ENCODE data around the gene ARSG. TPM values are rescaled to one million over a fixed set of nuclear protein-coding genes. Genes with fewer than 3 reads are reported as not detected.

Gene ARSG
- total and polyA plus RNA-seq, 2 of the 13 experiments (the other 11 are each of a cell fraction or from before 2014, with no cell fraction given) = 3.7 to 15.2 TPM

DNA sequence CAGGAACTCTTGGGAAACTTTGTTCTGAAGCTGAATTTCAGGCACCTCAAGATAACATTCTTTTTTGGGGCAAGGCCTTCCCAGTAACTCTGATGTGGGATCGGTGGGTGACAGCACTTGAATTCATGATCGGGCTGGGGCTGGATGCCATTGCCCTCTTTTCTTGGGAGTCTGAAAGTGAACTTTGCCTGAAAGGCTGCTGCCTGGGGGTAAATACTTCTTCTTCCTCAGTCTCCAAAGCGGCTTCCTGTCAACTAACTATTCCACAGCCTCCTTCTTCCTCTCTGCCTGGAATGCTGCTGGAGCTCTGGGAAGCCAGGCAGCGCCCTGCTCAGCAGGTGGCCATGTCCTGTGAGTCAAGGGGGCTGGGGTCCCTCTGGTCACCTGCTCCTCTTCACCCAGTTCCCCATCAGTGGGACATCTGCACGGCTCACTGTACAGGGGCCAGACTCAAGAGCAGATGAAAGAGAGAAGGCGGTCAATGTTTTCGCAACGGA lies 86.5 kb downstream of the ARSG start (continued):
- TF ChIP-seq JARID2 (CRISPR knock-in tag; IDR thresholded peaks at IDR 0.05; ENCODE audit: insufficient replicate concordance) = no peak
- TF ChIP-seq POLR2A (IDR thresholded peaks at IDR 0.05; ENCODE audit: insufficient read depth in 1 of 2, low read depth in 2 of 2, low read length in 2 of 2) = peak in 1 of 2 experiments; percentile 57; a peak in 3 of 4 replicates
- TF ChIP-seq KDM1A (CRISPR knock-in tag; IDR thresholded peaks at IDR 0.05) = no peak
- TF ChIP-seq ZNF839 (CRISPR knock-in tag; IDR thresholded peaks at IDR 0.05; ENCODE audit: borderline replicate concordance) = 0 out of 2 replicates have a peak, but pooled peaks have one; percentile 28
- TF ChIP-seq SNRNP70 (IDR thresholded peaks at IDR 0.05; ENCODE audit: low read depth, low read length) = no peak
- TF ChIP-seq, protein P1, sequence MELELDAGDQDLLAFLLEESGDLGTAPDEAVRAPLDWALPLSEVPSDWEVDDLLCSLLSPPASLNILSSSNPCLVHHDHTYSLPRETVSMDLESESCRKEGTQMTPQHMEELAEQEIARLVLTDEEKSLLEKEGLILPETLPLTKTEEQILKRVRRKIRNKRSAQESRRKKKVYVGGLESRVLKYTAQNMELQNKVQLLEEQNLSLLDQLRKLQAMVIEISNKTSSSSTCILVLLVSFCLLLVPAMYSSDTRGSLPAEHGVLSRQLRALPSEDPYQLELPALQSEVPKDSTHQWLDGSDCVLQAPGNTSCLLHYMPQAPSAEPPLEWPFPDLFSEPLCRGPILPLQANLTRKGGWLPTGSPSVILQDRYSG (CRISPR knock-in tag; IDR thresholded peaks at IDR 0.05) = no peak; the same call in 1 of the 2 replicates
- TF ChIP-seq ELF1 (CRISPR knock-in tag; IDR thresholded peaks at IDR 0.05) = peak; percentile 27
- TF ChIP-seq, protein P2, sequence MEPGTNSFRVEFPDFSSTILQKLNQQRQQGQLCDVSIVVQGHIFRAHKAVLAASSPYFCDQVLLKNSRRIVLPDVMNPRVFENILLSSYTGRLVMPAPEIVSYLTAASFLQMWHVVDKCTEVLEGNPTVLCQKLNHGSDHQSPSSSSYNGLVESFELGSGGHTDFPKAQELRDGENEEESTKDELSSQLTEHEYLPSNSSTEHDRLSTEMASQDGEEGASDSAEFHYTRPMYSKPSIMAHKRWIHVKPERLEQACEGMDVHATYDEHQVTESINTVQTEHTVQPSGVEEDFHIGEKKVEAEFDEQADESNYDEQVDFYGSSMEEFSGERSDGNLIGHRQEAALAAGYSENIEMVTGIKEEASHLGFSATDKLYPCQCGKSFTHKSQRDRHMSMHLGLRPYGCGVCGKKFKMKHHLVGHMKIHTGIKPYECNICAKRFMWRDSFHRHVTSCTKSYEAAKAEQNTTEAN (CRISPR knock-in tag; conservative IDR thresholded peaks at IDR 0.05) = 0 out of 2 replicates have a peak, but pooled peaks have one; percentile 22
- TF ChIP-seq ADNP (CRISPR knock-in tag; IDR thresholded peaks at IDR 0.05) = no peak
- TF ChIP-seq, protein P3, sequence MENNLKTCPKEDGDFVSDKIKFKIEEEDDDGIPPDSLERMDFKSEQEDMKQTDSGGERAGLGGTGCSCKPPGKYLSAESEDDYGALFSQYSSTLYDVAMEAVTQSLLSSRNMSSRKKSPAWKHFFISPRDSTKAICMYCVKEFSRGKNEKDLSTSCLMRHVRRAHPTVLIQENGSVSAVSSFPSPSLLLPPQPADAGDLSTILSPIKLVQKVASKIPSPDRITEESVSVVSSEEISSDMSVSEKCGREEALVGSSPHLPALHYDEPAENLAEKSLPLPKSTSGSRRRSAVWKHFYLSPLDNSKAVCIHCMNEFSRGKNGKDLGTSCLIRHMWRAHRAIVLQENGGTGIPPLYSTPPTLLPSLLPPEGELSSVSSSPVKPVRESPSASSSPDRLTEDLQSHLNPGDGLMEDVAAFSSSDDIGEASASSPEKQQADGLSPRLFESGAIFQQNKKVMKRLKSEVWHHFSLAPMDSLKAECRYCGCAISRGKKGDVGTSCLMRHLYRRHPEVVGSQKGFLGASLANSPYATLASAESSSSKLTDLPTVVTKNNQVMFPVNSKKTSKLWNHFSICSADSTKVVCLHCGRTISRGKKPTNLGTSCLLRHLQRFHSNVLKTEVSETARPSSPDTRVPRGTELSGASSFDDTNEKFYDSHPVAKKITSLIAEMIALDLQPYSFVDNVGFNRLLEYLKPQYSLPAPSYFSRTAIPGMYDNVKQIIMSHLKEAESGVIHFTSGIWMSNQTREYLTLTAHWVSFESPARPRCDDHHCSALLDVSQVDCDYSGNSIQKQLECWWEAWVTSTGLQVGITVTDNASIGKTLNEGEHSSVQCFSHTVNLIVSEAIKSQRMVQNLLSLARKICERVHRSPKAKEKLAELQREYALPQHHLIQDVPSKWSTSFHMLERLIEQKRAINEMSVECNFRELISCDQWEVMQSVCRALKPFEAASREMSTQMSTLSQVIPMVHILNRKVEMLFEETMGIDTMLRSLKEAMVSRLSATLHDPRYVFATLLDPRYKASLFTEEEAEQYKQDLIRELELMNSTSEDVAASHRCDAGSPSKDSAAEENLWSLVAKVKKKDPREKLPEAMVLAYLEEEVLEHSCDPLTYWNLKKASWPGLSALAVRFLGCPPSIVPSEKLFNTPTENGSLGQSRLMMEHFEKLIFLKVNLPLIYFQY (CRISPR knock-in tag; IDR thresholded peaks at IDR 0.05; ENCODE audit: borderline replicate concordance) = no peak
- TF ChIP-seq LCORL (IDR thresholded peaks at IDR 0.05) = no peak
- no peak for TF ChIP-seq LCORL (CRISPR knock-in tag; IDR thresholded peaks at IDR 0.05)
- TF ChIP-seq, protein P4, sequence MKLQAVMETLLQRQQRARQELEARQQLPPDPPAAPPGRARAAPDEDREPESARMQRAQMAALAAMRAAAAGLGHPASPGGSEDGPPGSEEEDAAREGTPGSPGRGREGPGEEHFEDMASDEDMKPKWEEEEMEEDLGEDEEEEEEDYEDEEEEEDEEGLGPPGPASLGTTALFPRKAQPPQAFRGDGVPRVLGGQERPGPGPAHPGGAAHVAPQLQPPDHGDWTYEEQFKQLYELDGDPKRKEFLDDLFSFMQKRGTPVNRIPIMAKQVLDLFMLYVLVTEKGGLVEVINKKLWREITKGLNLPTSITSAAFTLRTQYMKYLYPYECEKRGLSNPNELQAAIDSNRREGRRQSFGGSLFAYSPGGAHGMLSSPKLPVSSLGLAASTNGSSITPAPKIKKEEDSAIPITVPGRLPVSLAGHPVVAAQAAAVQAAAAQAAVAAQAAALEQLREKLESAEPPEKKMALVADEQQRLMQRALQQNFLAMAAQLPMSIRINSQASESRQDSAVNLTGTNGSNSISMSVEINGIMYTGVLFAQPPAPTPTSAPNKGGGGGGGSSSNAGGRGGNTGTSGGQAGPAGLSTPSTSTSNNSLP (IDR thresholded peaks at IDR 0.05; ENCODE audit: low read depth, low read length) = no peak
- TF ChIP-seq ZBTB8A (CRISPR knock-in tag; IDR thresholded peaks at IDR 0.05; ENCODE audit: borderline replicate concordance, low read depth) = no peak
- peak; percentile 92 for TF ChIP-seq ZBTB7A (CRISPR knock-in tag; IDR thresholded peaks at IDR 0.05)
- TF ChIP-seq, protein P5, sequence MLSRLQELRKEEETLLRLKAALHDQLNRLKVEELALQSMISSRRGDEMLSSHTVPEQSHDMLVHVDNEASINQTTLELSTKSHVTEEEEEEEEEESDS (CRISPR knock-in tag; IDR thresholded peaks at IDR 0.05; ENCODE audit: borderline replicate concordance) = no peak
- TF ChIP-seq MYNN (CRISPR knock-in tag; IDR thresholded peaks at IDR 0.05; ENCODE audit: low read depth) = no peak; the same call in 1 of the 2 replicates
- TF ChIP-seq SPEN (CRISPR knock-in tag; IDR thresholded peaks at IDR 0.05; ENCODE audit: low read depth) = no peak
- TF ChIP-seq TEAD3 (CRISPR knock-in tag; optimal IDR thresholded peaks at IDR 0.05; ENCODE audit: borderline replicate concordance) = peak; percentile 69
- TF ChIP-seq NFE2L1 (CRISPR knock-in tag; IDR thresholded peaks at IDR 0.05; ENCODE audit: borderline replicate concordance) = no peak
- TF ChIP-seq, protein P6, sequence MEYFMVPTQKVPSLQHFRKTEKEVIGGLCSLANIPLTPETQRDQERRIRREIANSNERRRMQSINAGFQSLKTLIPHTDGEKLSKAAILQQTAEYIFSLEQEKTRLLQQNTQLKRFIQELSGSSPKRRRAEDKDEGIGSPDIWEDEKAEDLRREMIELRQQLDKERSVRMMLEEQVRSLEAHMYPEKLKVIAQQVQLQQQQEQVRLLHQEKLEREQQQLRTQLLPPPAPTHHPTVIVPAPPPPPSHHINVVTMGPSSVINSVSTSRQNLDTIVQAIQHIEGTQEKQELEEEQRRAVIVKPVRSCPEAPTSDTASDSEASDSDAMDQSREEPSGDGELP (IDR thresholded peaks at IDR 0.05; ENCODE audit: borderline replicate concordance, low read depth) = no peak
